Suprapubic skin (tissue), 4 donors: ENCODE data around the gene GDAP1L1. TPM values are rescaled to one million over a fixed set of nuclear protein-coding genes. Genes with fewer than 3 reads are reported as not detected.

Experiments
- DNase-seq, 2 donors: peaks; one replicate each; pipeline ENCODE4 v3.0.0-alpha.2; 2019; ENCODE audit warnings: low spot score in 2 of 2
- H3K27ac ChIP-seq: fragments of 200-600 bp; sonication (generic); one replicate; pipeline ENCODE4 v1.5.1; 2019
- H3K27me3 ChIP-seq: fragments of 200-600 bp; sonication (generic); one replicate; pipeline ENCODE4 v1.5.1; 2019
- H3K36me3 ChIP-seq: fragments of 200-600 bp; sonication (generic); one replicate; pipeline ENCODE4 v1.5.1; 2019
- H3K4me1 ChIP-seq: fragments of 200-600 bp; sonication (generic); one replicate; pipeline ENCODE4 v1.5.1; 2019
- H3K4me3 ChIP-seq: fragments of 200-600 bp; sonication (generic); one replicate; pipeline ENCODE4 v1.5.1; 2019; ENCODE audit warnings: mild to moderate bottlenecking
- H3K9me3 ChIP-seq: fragments of 200-600 bp; sonication (generic); one replicate; pipeline ENCODE4 v1.5.1; 2019
- EP300 ChIP-seq: sonication (generic); formaldehyde crosslinking; IDR thresholded peaks from one replicate; pipeline ENCODE4 v1.6.1; 2017; ENCODE audit warnings: antibody characterized with exemption
- POLR2A ChIP-seq, 2 donors: fragments of 450-650 bp; IDR thresholded peaks; one replicate each; pipeline ENCODE4 v1.6.1; 2017; ENCODE audit warnings: antibody characterized with exemption in 2 of 2, mild to moderate bottlenecking in 2 of 2, moderate library complexity in 2 of 2
- POLR2AphosphoS5 ChIP-seq, 3 donors: sonication (generic); formaldehyde crosslinking; IDR thresholded peaks; one replicate each; pipeline ENCODE4 v1.6.1; 2017; ENCODE audit warnings: antibody characterized with exemption in 3 of 3
- WGBS: methylation state at CpG from one replicate; pipeline ENCODE4 v1.1.5; 2018; 5-methylcytosine and 5-hydroxymethylcytosine counted together
- total RNA-seq, 4 donors: library from RNA; depleted of rRNA; stranded (reverse); fragments of >200 nt; gene quantifications; one replicate each; pipeline ENCODE4 v1.1.0, GENCODE V29; 2016
- TF ChIP-seq, protein P1 (sequence below), 2 donors: fragments of 200-600 bp in 1 of 2; fragments of 450-650 bp in 1 of 2; sonication (generic) in 1 of 2; IDR thresholded peaks; one replicate each; pipeline ENCODE4 v1.5.1; 2016 to 2019; ENCODE audit warnings: antibody characterized with exemption in 2 of 2, mild to moderate bottlenecking in 1 of 2, moderate library complexity in 1 of 2

GDAP1L1 gene
- total RNA-seq, 4 donors from 2014 or later, result not detected

DNA sequence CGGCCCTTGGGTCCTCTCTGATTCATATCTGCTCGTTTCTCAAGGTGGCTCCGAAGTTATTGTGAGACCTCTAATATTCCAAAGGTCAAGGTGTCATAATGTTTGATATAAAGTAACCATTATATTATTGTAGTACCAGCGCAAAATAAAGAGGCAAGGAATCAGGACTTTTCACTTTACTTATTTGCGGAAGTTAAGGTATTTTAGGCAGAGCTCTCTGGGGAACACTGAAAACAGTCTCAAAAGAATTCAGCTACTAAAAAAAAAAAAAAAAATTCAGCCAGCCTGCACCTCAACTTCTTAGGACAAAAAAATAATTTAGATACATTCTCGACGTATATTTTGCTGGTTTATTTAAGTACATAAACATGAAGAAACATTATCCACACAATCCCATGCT, 38.9 kb upstream of the GDAP1L1 start:
- no peak for DNase-seq
- peak overlapping the region; percentile 76 for H3K4me3 ChIP-seq
- no peak overlapping the region for H3K27ac ChIP-seq
- TF ChIP-seq POLR2AphosphoS5 (IDR thresholded peaks at IDR 0.05), result no peak
- TF ChIP-seq EP300, result no peak
- TF ChIP-seq POLR2A (IDR thresholded peaks at IDR 0.05), result no peak
- TF ChIP-seq, protein P1, sequence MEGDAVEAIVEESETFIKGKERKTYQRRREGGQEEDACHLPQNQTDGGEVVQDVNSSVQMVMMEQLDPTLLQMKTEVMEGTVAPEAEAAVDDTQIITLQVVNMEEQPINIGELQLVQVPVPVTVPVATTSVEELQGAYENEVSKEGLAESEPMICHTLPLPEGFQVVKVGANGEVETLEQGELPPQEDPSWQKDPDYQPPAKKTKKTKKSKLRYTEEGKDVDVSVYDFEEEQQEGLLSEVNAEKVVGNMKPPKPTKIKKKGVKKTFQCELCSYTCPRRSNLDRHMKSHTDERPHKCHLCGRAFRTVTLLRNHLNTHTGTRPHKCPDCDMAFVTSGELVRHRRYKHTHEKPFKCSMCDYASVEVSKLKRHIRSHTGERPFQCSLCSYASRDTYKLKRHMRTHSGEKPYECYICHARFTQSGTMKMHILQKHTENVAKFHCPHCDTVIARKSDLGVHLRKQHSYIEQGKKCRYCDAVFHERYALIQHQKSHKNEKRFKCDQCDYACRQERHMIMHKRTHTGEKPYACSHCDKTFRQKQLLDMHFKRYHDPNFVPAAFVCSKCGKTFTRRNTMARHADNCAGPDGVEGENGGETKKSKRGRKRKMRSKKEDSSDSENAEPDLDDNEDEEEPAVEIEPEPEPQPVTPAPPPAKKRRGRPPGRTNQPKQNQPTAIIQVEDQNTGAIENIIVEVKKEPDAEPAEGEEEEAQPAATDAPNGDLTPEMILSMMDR (IDR thresholded peaks at IDR 0.05), result no peak
- H3K4me1 ChIP-seq, result peaks cover 71% of the 10 kb centered on the region
- H3K9me3 ChIP-seq, result no peaks in the 10 kb centered on the region
- WGBS, result 50% methylated on average over 7 of the region's 7 CpGs
- H3K27me3 ChIP-seq, result no peaks in the 10 kb centered on the region
- peaks cover 6% of the 10 kb centered on the region for H3K36me3 ChIP-seq

DNA sequence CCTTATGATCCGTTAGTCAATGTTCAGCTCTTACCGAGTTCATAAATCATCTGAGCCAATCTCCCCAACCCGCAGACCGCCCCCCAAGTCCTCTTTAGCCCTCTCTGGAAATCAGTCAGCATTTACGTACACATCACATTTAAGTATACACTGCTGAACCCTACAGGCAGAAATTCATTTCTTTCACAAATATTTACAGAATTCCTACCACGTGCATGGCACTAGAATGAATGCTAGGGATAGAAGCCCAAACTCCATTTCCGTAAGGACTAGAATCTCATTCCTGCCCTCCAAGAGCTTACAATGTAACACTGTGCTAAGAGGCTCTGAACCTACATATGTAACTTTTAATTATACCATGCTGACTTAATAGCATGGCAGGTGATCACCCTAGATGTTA, 38.3 kb upstream of the GDAP1L1 start:
- peaks cover 6% of the 10 kb centered on the region for H3K36me3 ChIP-seq
- peak overlapping the region; percentile 98 for H3K27ac ChIP-seq
- no peaks in the 10 kb centered on the region for H3K9me3 ChIP-seq
- TF ChIP-seq EP300, result no peak
- no peak for TF ChIP-seq POLR2A (IDR thresholded peaks at IDR 0.05)
- TF ChIP-seq, protein P1 (IDR thresholded peaks at IDR 0.05), result no peak
- no peak for TF ChIP-seq POLR2AphosphoS5 (IDR thresholded peaks at IDR 0.05)
- no peaks in the 10 kb centered on the region for H3K27me3 ChIP-seq
- H3K4me1 ChIP-seq, result peaks cover 65% of the 10 kb centered on the region
- peak overlapping the region; percentile 76 for H3K4me3 ChIP-seq
- 12% methylated on average over 7 of the region's 7 CpGs for WGBS
- DNase-seq, result no peak

DNA sequence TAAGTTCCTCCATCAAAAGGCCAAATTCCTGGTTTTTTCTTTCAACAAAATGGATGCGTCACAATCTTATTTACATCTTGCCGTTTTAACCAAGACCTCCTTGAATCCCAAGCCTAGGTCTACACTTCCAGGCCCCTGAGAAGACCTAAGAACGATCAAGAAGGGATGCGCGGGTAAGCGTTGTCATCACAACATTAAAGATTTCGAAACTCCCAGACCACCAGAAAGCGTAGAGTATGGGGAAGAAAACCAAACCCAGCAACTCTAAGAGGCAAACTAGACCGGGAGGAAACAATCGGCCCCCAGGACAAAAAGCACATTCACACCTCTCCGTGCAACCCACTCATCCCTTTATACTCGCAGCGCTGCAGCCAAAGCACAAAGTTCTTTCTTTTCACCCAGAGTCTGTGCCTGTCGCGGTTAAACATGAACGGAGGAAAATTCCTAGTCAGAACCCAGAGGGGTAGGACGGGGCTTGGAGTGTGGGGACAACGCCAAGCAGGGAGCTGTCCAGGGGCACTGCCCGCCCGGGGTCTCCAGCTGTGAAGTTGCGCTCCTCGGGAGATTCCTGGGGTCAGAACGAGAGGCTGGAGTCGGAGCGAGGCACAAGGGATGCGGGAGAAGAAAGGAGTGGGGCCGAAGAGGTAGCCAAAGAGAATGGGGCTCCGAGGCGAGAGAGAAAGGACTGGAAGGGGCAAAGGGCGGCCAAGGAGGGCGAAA, 37.3 kb upstream of the GDAP1L1 start:
- Histone ChIP-seq H3K9me3 (no peaks in the 10 kb centered on the region), H3K36me3 (peaks cover 6% of the 10 kb centered on the region), H3K4me3 (peak overlapping the region; percentile 76), H3K27ac (peak overlapping the region; percentile 98), H3K4me1 (peaks cover 54% of the 10 kb centered on the region), H3K27me3 (no peaks in the 10 kb centered on the region)
- under 1% methylated on average over 31 of the region's 31 CpGs for WGBS
- DNase-seq, result peak in 1 of 2 donors; percentile 82
- no peak for TF ChIP-seq POLR2AphosphoS5 (IDR thresholded peaks at IDR 0.05)

DNA sequence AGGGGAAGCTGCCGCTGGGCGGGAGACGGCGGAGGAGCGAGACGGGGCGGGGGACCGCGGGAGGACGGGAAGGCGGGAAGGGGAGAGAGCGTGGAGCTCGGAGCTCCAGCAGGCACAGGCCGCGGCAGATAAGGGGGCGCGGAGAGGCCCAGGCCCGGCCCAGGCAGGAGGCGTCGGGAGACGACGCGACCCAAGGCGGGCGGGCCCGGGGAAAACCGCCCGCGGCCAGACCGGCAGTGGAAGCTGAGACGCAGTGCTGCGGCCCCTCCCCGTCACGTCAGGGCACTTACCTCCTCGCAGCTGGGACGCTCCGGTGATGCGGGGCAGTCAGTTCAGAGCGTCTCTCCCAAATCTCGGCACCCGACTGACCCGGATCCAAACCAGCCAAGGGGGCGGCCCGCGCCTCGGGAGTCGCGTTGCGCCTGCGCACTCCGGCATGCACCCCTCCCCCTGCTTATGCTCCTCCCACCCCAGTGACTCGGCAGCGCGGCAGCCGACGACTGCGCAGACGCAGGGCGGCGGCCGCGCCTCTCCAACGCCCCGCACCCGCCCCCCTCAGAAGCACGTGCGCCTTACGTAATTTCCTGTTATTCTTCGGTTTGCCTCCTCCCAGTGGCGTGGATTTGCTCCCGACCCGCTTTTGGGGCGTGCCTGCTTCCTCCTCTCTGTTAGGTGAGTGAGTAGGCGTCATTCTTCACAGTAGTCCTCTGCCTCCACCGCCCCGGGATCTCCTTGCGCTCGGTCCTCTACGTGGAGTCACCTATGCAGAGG, 36.5 kb upstream of the GDAP1L1 start, which contains the start of gene OSER1:
OSER1 (minus strand) TSS at position 366 of the 771 bp plus-strand sequence. CDS start 3,814 bp downstream, outside the sequence.
- Histone ChIP-seq H3K27ac (peak within 1 kb of the TSS; percentile 98), H3K9me3 (no peaks in the 10 kb centered on the region), H3K36me3 (peaks cover 3% of the 10 kb centered on the region), H3K4me3 (peak within 1 kb of the TSS; percentile 76), H3K27me3 (no peaks in the 10 kb centered on the region), H3K4me1 (peaks cover 56% of the 10 kb centered on the region)
- peak; percentile 99 for DNase-seq
- under 1% methylated on average over 69 of the region's 79 CpGs for WGBS
- TF ChIP-seq, protein P1 (IDR thresholded peaks at IDR 0.05), result no peak
- TF ChIP-seq POLR2AphosphoS5 (IDR thresholded peaks at IDR 0.05), result peak; percentile 66 to 88 (median 80)
- TF ChIP-seq POLR2A (IDR thresholded peaks at IDR 0.05), result peak; percentile 64 to 85
- TF ChIP-seq EP300, result no peak

DNA sequence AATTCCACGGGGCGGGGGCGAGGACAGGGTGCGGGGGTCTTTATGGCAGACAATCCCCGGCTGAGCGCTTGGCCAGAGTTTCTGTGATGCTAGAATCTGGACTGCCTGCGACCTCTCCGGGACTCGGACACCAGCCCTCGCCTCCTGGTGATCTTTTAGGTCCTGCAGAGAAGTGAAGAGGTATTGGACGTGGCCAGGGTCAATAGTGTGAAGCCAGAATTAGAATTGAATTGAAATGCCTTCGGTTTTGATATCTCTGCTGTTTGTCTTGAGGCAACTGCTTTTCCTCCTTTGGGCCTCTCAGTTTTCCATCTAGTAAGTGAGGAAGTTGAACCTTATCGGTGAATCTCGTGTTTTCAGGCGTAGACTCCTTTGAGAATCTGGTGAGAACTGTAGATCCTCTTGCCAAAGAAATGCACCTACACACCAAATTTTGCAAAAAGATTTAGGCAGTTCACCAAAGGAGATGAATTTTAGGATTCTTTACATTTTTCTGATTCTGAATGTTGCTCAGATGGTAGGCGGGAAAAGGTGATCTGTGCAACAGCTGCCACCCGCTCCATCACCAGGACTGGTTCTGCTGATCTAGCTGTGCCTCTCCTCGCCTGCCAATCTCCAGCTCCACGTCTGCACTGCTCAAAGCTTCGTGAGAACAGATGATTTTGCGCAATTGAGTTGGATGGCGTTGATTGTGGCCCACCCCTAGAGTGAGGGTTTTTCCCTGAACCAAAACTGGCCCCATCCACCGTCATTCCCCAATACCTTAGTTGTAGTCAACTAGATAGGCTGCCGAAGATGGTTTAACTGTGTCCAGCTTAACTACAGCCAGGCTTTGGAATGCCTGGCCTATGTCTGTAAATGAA, 35.7 kb upstream of the GDAP1L1 start:
- DNase-seq, result peak in 1 of 2 donors; percentile 67
- peak overlapping the region; percentile 98 for H3K27ac ChIP-seq
- no peaks in the 10 kb centered on the region for H3K9me3 ChIP-seq
- peaks cover 51% of the 10 kb centered on the region for H3K4me1 ChIP-seq
- peak overlapping the region; percentile 76 for H3K4me3 ChIP-seq
- peaks cover under 1% of the 10 kb centered on the region for H3K36me3 ChIP-seq
- no peak for TF ChIP-seq POLR2A (IDR thresholded peaks at IDR 0.05)
- TF ChIP-seq, protein P1 (IDR thresholded peaks at IDR 0.05), result no peak
- TF ChIP-seq POLR2AphosphoS5 (IDR thresholded peaks at IDR 0.05), result no peak
- TF ChIP-seq EP300, result no peak
- no peaks in the 10 kb centered on the region for H3K27me3 ChIP-seq
- WGBS, result 3% methylated on average over 23 of the region's 24 CpGs
